Measurements from ENCODE around the gene SLC4A2. TPM values are rescaled to one million over a fixed set of nuclear protein-coding genes. Genes with fewer than 3 reads are reported as not detected.

SLC4A2 gene
- total RNA-seq, 5 donors from 2014 or later (not counting 1 experiment from before 2014, with no cell fraction given), result 52.0 to 91.5 (median 74.4) TPM

DNA sequence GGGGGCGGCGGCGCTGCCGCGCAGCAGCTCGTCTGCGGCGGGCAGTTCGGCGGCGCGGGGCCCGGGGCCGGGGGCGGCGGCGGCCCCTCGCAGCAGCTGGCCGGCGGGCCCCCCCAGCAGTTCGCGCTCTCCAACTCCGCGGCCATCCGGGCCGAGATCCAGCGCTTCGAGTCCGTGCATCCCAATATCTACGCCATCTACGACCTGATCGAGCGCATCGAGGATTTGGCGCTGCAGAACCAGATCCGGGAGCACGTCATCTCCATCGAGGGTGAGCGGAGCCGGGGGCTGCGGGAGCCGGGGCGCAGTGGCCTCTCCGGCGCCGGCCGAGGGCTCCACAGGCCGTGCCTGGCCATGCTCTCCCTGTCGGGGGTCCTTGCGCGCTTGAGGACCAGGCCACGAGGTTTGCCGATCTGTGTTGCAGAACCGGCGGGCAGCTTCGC lies 27.4 kb downstream of the SLC4A2 start:
- Histone ChIP-seq H3K36me3 (ENCODE audit: control insufficient read depth in 2 of 2, extremely low read depth in 1 of 2, insufficient read depth in 1 of 2, low read length in 1 of 2) (no peaks in the 10 kb centered on the region), H3K4me1 (ENCODE audit: control insufficient read depth in 1 of 2, extremely low read depth in 1 of 2, insufficient read depth in 2 of 2, low read length in 2 of 2) (peaks cover 17 to 63% of the 10 kb centered on the region in 2 experiments), H3K27ac (ENCODE audit: low read length) (no peak overlapping the region), H3K27me3 (replicated peaks in 1 of 2; ENCODE audit: control insufficient read depth in 2 of 2, extremely low read depth in 1 of 2, insufficient read depth in 2 of 2, low read length in 1 of 2) (peaks cover 0 to 23% of the 10 kb centered on the region in 2 experiments), H3K9me3 (no peaks in the 10 kb centered on the region), H3K4me3 (ENCODE audit: control insufficient read depth in 1 of 2, extremely low read depth in 1 of 2, low read length in 1 of 2) (peak overlapping the region; percentile 66 to 80)
- ChIA-PET CTCF (interaction anchor here in 1 of 2 donors (0.6 to 0.7 kb wide), 2 partner anchors 546 to 716 kb away, joined by 3 to 4 read pairs; no protein-coding TSS in a partner anchor), POLR2A (no interaction called here)
- no peaks in the 10 kb centered on the region for H3K9me3 Mint-ChIP-seq
- peak in 2 of 4 experiments; percentile 20 to 26 for ATAC-seq (replicated peaks in 1 of 4)
- H3K27ac Mint-ChIP-seq, result peak overlapping the region in 1 of 2 donors; percentile 39
- peak overlapping the region; percentile 79 to 92 (median 83) for H3K4me3 Mint-ChIP-seq
- peaks cover 44 to 51% (median 50%) of the 10 kb centered on the region in 3 donors for H3K4me1 Mint-ChIP-seq
- no peaks in the 10 kb centered on the region for H3K36me3 Mint-ChIP-seq
- DNase-seq, result peak in 5 of 35 experiments; percentile 9 to 55 (median 19)
- H3K27me3 Mint-ChIP-seq, result peaks cover 4 to 11% of the 10 kb centered on the region in 2 donors
- WGBS (ENCODE audit: insufficient coverage), result under 1% methylated on average over 55 of the region's 56 CpGs

- Histone ChIP-seq H3K27ac (ENCODE audit: low read length) (no peak overlapping the region), H3K27me3 (replicated peaks in 1 of 2; ENCODE audit: control insufficient read depth in 2 of 2, extremely low read depth in 1 of 2, insufficient read depth in 2 of 2, low read length in 1 of 2) (peaks cover 0 to 23% of the 10 kb centered on the region in 2 experiments), H3K36me3 (ENCODE audit: control insufficient read depth in 2 of 2, extremely low read depth in 1 of 2, insufficient read depth in 1 of 2, low read length in 1 of 2) (no peaks in the 10 kb centered on the region), H3K9me3 (no peaks in the 10 kb centered on the region), H3K4me3 (ENCODE audit: control insufficient read depth in 1 of 2, extremely low read depth in 1 of 2, low read length in 1 of 2) (peak overlapping the region; percentile 66 to 80), H3K4me1 (ENCODE audit: control insufficient read depth in 1 of 2, extremely low read depth in 1 of 2, insufficient read depth in 2 of 2, low read length in 2 of 2) (peaks cover 16 to 57% of the 10 kb centered on the region in 2 experiments)
- Mint-ChIP-seq H3K27me3 (peaks cover 4 to 11% of the 10 kb centered on the region in 2 donors), H3K9me3 (no peaks in the 10 kb centered on the region), H3K36me3 (no peaks in the 10 kb centered on the region), H3K4me3 (peak overlapping the region; percentile 79 to 92 (median 83)), H3K4me1 (peaks cover 41 to 51% (median 45%) of the 10 kb centered on the region in 3 donors), H3K27ac (peak overlapping the region in 1 of 2 donors; percentile 58)
- ChIA-PET CTCF (interaction anchor here in 1 of 2 donors (0.6 to 0.7 kb wide), 2 partner anchors 545 to 717 kb away, joined by 3 to 4 read pairs; no protein-coding TSS in a partner anchor), POLR2A (interaction anchor here in 1 of 2 donors (0.6 kb wide), 1 partner anchor 601 kb away, joined by 6 read pairs; no protein-coding TSS in a partner anchor)
- DNase-seq (peak in 11 of 35 experiments; percentile 12 to 66 (median 34)), ATAC-seq (replicated peaks in 1 of 4) (peak in 3 of 4 experiments; percentile 22 to 38 (median 33))
- WGBS (ENCODE audit: insufficient coverage), result 2% methylated on average over 65 of the region's 70 CpGs
These were observed 28.0 kb downstream of the SLC4A2 start for GRCh38 chr7:151087245-151088018.

GRCh38 chr7:151088019-151088855 lies 28.8 kb downstream of the SLC4A2 start:
- Histone ChIP-seq H3K27ac (ENCODE audit: low read length) (no peak overlapping the region), H3K9me3 (no peaks in the 10 kb centered on the region), H3K4me3 (ENCODE audit: control insufficient read depth in 1 of 2, extremely low read depth in 1 of 2, low read length in 1 of 2) (peak overlapping the region in 1 of 2 donors; percentile 66), H3K27me3 (replicated peaks in 1 of 2; ENCODE audit: control insufficient read depth in 2 of 2, extremely low read depth in 1 of 2, insufficient read depth in 2 of 2, low read length in 1 of 2) (peaks cover 0 to 23% of the 10 kb centered on the region in 2 experiments), H3K4me1 (ENCODE audit: control insufficient read depth in 1 of 2, extremely low read depth in 1 of 2, insufficient read depth in 2 of 2, low read length in 2 of 2) (peaks cover 13 to 52% of the 10 kb centered on the region in 2 experiments), H3K36me3 (ENCODE audit: control insufficient read depth in 2 of 2, extremely low read depth in 1 of 2, insufficient read depth in 1 of 2, low read length in 1 of 2) (no peaks in the 10 kb centered on the region)
- DNase-seq (no peak), ATAC-seq (replicated peaks in 1 of 4) (no peak)
- H3K4me1 Mint-ChIP-seq, result peaks cover 36 to 44% (median 39%) of the 10 kb centered on the region in 3 donors
- ChIA-PET CTCF (interaction anchor here in 1 of 2 donors (0.7 kb wide), 1 partner anchor 23 kb away, joined by 3 read pairs; no protein-coding TSS in a partner anchor), POLR2A (interaction anchor here in 1 of 2 donors (0.6 kb wide), 1 partner anchor 602 kb away, joined by 6 read pairs; no protein-coding TSS in a partner anchor)
- peaks cover 4 to 11% of the 10 kb centered on the region in 2 donors for H3K27me3 Mint-ChIP-seq
- H3K9me3 Mint-ChIP-seq, result no peaks in the 10 kb centered on the region
- H3K36me3 Mint-ChIP-seq, result no peaks in the 10 kb centered on the region
- peak overlapping the region; percentile 64 to 79 (median 68) for H3K4me3 Mint-ChIP-seq
- 83% methylated on average over 4 of the region's 16 CpGs for WGBS (ENCODE audit: insufficient coverage)
- H3K27ac Mint-ChIP-seq, result peak overlapping the region in 1 of 2 donors; percentile 58

DNA sequence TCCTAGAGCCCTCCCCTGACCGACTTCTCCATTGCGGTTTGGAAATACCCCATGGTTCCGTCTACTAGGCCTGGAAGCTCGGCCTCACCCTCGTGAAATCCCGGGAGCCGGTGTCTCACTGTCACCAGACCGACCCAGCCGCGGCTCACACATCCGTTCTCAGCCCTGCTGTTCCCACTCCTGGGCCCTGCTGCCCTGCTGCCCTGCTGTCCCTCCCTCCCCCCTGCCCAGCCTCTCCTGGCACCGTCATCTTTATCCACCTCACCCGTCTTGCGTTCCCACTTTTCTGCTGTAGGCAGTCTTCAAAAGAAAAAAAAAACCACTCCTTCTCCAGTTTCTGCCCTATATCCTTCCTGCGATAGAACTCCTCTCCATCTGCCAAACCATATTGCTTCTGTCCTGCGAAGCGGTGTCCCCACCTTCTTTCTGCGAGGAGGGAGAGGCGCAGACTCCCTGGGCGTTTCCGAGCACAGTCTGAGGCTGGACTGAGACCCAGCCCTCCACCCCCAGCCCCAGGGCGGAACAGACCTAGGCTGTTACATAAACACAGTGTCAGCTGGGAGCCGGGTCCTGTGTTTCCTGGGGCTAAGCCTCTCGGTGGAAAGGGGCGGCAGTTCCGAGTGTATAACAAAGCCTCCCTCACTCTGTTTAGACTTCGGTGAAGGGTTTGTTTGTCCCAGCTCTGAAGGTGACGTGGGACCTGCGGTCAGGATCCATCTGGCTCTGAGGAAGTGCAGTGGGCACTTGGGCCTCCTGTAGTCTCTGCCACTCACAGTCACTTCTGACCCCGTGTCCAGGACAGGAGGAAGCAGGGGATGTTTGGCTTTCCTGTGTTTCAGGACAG lies 29.7 kb downstream of the SLC4A2 start:
- Mint-ChIP-seq H3K4me1 (peaks cover 33 to 39% (median 36%) of the 10 kb centered on the region in 3 donors), H3K9me3 (no peaks in the 10 kb centered on the region), H3K4me3 (peak overlapping the region; percentile 9 to 79 (median 64)), H3K27ac (peak overlapping the region in 1 of 2 donors; percentile 29), H3K36me3 (no peaks in the 10 kb centered on the region), H3K27me3 (peaks cover 4 to 11% of the 10 kb centered on the region in 2 donors)
- Histone ChIP-seq H3K4me1 (ENCODE audit: control insufficient read depth in 1 of 2, extremely low read depth in 1 of 2, insufficient read depth in 2 of 2, low read length in 2 of 2) (peaks cover 10 to 46% of the 10 kb centered on the region in 2 experiments), H3K36me3 (ENCODE audit: control insufficient read depth in 2 of 2, extremely low read depth in 1 of 2, insufficient read depth in 1 of 2, low read length in 1 of 2) (no peaks in the 10 kb centered on the region), H3K27ac (ENCODE audit: low read length) (no peak overlapping the region), H3K9me3 (no peaks in the 10 kb centered on the region), H3K4me3 (ENCODE audit: control insufficient read depth in 1 of 2, extremely low read depth in 1 of 2, low read length in 1 of 2) (no peak overlapping the region), H3K27me3 (replicated peaks in 1 of 2; ENCODE audit: control insufficient read depth in 2 of 2, extremely low read depth in 1 of 2, insufficient read depth in 2 of 2, low read length in 1 of 2) (peaks cover 0 to 23% of the 10 kb centered on the region in 2 experiments)
- WGBS (ENCODE audit: insufficient coverage), result 57% methylated on average over 17 of the region's 30 CpGs
- POLR2A ChIA-PET, result no interaction called here
- no peak for ATAC-seq (replicated peaks in 1 of 4)
- peak in 2 of 35 experiments; percentile 35 to 43 for DNase-seq
- CTCF ChIA-PET, result interaction anchor here in 1 of 2 donors (0.7 kb wide), 1 partner anchor 22 kb away, joined by 3 read pairs; no protein-coding TSS in a partner anchor

DNA sequence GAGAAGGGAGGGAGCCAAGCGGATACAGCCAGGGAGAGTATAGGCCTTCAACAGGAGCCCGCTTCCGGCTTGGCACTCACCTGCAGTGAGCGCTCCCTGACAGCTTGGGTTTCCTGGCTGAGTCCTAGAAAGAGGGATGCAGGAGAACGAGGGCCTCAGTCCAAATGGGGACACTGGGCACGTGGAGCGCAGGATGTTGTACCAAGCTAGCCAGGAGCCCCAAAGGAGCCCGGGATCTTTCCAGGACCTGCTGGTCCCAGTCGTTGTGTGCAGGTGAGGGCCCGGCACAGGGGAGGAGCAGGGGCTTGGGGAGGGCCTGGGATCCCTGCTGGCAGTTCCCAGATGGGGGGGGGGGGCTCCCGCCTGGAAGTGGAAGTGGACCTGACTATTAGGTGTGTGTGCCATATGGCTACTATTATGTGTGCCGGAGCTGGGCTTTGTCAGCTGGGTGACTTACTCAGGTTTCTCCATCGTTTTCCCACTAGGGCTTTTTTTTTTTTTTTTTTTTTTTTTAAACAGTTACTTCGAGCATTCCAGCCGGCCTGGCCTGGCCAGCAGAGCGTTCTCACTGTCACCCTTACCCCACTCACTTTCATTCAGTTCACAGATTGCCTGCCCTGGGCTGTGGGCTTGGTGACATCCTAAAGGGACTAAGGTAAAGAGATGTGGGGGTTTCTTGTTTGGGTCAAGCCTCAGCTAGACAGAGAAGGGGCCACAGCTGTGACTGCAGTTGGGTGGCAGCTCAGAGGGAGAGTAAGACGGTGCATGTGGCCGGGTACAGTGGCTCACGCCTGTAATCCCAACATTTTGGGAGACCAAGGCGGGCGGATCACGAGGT lies 30.7 kb downstream of the SLC4A2 start:
- no peak overlapping the region for H3K27ac Mint-ChIP-seq
- DNase-seq, result no peak
- H3K4me3 ChIP-seq (ENCODE audit: control insufficient read depth in 1 of 2, extremely low read depth in 1 of 2, low read length in 1 of 2), result no peak overlapping the region

More for the DNA sequence above, 30.7 kb downstream of the SLC4A2 start:
- Histone ChIP-seq H3K4me1 (ENCODE audit: control insufficient read depth in 1 of 2, extremely low read depth in 1 of 2, insufficient read depth in 2 of 2, low read length in 2 of 2) (peaks cover 10 to 37% of the 10 kb centered on the region in 2 experiments), H3K9me3 (no peaks in the 10 kb centered on the region), H3K27me3 (replicated peaks in 1 of 2; ENCODE audit: control insufficient read depth in 2 of 2, extremely low read depth in 1 of 2, insufficient read depth in 2 of 2, low read length in 1 of 2) (peaks cover 0 to 23% of the 10 kb centered on the region in 2 experiments), H3K36me3 (ENCODE audit: control insufficient read depth in 2 of 2, extremely low read depth in 1 of 2, insufficient read depth in 1 of 2, low read length in 1 of 2) (no peaks in the 10 kb centered on the region), H3K27ac (ENCODE audit: low read length) (no peak overlapping the region)
- Mint-ChIP-seq H3K4me3 (no peak overlapping the region), H3K4me1 (peaks cover 29 to 35% (median 31%) of the 10 kb centered on the region in 3 donors), H3K36me3 (no peaks in the 10 kb centered on the region), H3K9me3 (no peaks in the 10 kb centered on the region), H3K27me3 (peaks cover 2 to 6% of the 10 kb centered on the region in 2 donors)
- WGBS (ENCODE audit: insufficient coverage), result 88% methylated on average over 15 of the region's 22 CpGs
- ChIA-PET CTCF (interaction anchor here in 1 of 2 donors (0.7 kb wide), 1 partner anchor 82 kb away, joined by 3 read pairs; no protein-coding TSS in a partner anchor), POLR2A (no interaction called here)
- ATAC-seq (replicated peaks in 1 of 4), result no peak
